ENCODE data around the gene LETM1. TPM values are rescaled to one million over a fixed set of nuclear protein-coding genes. Genes with fewer than 3 reads are reported as not detected.

LETM1 gene
- total RNA-seq, 4 donors from 2014 or later: 93.3 to 151 (median 121) TPM

DNA sequence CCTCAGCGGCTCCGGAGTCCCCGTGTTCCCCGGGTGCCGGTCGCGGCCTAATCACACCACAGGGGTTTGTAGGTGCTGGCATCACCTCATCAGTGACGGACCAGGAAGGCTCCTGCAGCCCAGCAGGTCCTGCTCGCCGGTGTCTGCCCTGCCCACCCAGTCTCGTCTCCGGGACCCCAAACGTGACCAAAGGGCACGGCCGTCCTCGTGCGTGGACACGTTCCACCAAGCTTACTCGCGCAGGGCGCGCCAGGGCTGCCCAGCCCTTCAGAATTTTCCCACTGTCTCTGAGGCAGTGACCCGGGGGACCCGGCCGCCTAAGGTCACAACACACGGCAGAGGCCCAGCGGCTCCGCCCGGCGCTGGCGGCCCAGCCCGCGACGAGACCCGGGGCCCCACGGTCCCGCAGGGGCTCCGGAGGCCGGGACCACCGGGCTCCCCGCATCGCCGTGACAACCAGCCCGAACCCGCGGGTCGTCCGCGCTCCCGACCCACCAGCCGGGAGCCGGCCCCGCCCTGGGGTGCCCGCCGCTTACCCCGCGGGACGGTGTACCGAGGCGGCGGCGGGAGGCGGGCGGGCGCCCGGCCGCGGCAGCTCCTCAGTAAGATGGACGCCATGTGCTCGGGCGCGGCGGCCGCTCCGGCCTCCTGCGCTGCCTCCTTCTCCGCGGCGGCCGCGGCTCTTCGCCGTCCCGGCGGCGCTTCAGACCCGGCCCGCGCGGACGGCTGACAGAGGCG, 454 bp downstream of the LETM1 start:
- TF ChIP-seq POLR2A (IDR thresholded peaks at IDR 0.05): no peak
- TF ChIP-seq, protein P1, sequence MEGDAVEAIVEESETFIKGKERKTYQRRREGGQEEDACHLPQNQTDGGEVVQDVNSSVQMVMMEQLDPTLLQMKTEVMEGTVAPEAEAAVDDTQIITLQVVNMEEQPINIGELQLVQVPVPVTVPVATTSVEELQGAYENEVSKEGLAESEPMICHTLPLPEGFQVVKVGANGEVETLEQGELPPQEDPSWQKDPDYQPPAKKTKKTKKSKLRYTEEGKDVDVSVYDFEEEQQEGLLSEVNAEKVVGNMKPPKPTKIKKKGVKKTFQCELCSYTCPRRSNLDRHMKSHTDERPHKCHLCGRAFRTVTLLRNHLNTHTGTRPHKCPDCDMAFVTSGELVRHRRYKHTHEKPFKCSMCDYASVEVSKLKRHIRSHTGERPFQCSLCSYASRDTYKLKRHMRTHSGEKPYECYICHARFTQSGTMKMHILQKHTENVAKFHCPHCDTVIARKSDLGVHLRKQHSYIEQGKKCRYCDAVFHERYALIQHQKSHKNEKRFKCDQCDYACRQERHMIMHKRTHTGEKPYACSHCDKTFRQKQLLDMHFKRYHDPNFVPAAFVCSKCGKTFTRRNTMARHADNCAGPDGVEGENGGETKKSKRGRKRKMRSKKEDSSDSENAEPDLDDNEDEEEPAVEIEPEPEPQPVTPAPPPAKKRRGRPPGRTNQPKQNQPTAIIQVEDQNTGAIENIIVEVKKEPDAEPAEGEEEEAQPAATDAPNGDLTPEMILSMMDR (IDR thresholded peaks at IDR 0.05): no peak
- Histone ChIP-seq H3K36me3 (no peaks in the 10 kb centered on the region), H3K9me3 (no peaks in the 10 kb centered on the region), H3K27me3 (no peaks in the 10 kb centered on the region), H3K27ac (peak overlapping the region; percentile 80 to 86 (median 82)), H3K4me3 (peak overlapping the region; percentile 90 to 97 (median 94)), H3K4me1 (peaks cover 0 to 50% (median 9%) of the 10 kb centered on the region in 4 donors)
- DNase-seq: peak in 1 of 3 donors; percentile 54

DNA sequence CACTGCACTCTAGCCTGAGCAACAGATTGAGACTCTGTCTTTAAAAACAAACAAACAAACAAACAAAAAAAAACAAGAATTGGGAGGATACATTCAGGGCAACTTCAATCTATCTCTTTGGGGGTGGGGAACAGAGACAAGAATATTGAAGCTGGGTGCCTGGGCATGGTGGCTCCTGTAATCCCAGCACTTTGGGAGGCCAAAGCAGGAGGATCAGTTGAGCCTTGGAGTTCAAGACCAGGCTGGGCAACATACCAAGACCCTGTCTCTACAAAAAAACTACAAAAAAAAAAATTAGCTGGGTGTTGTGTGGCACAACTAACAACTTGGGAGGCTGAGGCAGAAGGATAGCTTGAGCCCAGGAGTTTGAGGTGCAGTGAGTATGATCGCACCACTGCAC, 1.2 kb downstream of the LETM1 start:
- H3K4me1 ChIP-seq: peaks cover 0 to 54% (median 9%) of the 10 kb centered on the region in 4 donors
- no peaks in the 10 kb centered on the region for H3K27me3 ChIP-seq
- DNase-seq: no peak
- peak overlapping the region; percentile 90 to 97 (median 94) for H3K4me3 ChIP-seq
- TF ChIP-seq, protein P1 (IDR thresholded peaks at IDR 0.05): no peak
- no peak for TF ChIP-seq POLR2A (IDR thresholded peaks at IDR 0.05)
- no peaks in the 10 kb centered on the region for H3K36me3 ChIP-seq
- H3K9me3 ChIP-seq: no peaks in the 10 kb centered on the region
- H3K27ac ChIP-seq: peak overlapping the region in 2 of 4 donors; percentile 80 to 86

DNA sequence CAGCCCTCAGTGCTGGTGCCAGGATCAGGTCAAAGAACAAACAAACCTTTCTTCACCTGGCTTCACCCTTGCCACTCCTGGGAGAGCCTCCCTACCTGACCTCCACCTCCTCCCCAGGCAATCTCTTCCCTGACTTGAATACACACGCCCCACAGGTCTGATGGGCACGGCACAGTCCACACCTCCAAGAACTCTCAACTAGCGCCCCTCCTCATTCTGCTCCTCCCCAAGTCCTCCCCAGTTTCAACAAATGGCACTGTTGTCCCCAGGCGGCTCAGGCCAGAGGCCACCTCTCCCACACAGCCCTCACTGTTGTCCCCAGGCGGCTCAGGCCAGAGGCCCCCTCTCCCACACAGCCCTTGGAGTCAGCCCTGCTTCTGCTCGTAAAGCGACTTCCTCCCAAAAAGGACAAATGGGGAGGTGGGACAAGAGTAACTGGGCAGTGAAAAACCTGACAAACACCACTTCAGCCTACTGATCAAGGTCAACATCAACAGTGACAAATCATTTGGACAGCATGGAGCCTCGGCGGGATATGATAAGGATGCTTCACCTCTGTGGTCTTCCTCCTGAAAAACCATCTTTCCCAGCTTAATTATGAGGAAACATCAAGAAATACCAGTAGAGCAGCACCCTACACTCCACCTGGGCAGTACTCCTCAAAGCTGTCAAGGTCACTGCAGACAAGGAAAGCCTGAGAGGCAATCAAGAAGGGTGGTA, 2.9 kb downstream of the LETM1 start:
- H3K4me1 ChIP-seq: peaks cover 0 to 59% (median 9%) of the 10 kb centered on the region in 4 donors
- H3K27me3 ChIP-seq: no peaks in the 10 kb centered on the region
- H3K9me3 ChIP-seq: no peaks in the 10 kb centered on the region
- H3K36me3 ChIP-seq: peaks cover 0 to 4% (median 0%) of the 10 kb centered on the region in 3 donors
- H3K4me3 ChIP-seq: no peak overlapping the region
- peak overlapping the region in 2 of 4 donors; percentile 19 to 57 for H3K27ac ChIP-seq
- DNase-seq: no peak
- TF ChIP-seq, protein P1 (IDR thresholded peaks at IDR 0.05): no peak
- no peak for TF ChIP-seq POLR2A (IDR thresholded peaks at IDR 0.05)

DNA sequence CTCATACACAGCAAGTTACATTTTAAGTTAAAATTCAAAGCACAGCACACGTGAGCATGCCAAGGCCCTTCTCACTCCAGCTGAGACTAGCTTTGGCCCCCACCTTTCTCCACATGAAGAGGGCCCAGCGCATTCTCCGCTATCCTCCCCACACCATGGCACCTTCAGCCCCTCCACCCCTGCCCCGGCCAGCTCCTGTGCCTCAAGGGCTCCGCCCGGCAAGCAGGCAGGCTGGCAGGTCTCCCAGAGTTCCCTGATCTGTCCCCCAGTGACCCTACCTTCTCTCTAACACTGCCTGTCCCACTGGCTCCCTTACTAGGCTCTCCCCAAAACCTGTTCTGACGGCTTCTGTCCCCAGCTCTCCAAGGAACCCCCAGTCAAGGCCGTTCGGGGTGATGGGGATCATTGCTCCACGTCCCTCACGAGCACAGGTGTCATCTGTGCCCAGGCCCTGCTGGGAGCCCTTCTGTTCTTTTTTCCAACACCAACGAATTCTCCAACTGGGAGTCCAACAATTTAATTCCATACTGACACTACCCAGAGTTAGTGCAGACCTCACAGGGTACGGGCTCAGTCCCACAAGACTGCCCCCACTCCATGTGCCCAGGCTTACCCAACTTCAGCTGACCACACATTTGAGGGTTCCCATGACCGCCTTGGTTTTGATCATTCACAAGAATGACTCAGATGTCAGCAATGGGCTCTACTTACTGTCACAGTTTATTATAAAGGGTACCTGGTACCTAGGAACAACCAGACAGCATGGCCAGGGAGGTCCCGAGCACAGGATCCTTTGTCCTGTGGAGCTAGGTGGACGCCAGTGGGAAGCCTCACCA, 4.2 kb downstream of the LETM1 start:
- Histone ChIP-seq H3K27me3 (no peaks in the 10 kb centered on the region), H3K36me3 (peaks cover 0 to 15% (median 0%) of the 10 kb centered on the region in 3 donors), H3K9me3 (no peaks in the 10 kb centered on the region), H3K27ac (peak overlapping the region in 2 of 4 donors; percentile 19 to 57), H3K4me3 (no peak overlapping the region), H3K4me1 (peaks cover 0 to 46% (median 7%) of the 10 kb centered on the region in 4 donors)
- TF ChIP-seq, protein P1 (IDR thresholded peaks at IDR 0.05): no peak
- TF ChIP-seq POLR2A (IDR thresholded peaks at IDR 0.05): no peak
- DNase-seq: no peak

DNA sequence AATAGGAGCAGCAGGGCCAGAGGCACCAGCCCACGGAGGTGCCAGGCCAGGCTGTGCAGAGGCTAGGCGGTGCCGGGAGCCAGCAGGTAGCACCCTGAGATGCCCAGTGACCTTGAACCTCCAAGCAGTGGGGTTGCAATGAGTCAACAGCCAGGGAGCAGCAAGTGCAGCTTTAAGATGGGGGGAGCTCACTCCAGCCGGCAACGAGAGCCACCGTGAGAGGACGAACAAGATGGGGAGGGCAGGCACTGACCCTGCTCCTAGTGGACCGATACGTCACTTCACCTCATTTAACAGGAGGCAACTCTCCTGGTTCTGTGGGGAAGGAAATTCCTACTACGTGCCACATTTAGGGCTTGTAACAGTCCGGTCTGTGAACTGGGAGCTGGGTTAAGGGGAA, 4.8 kb downstream of the LETM1 start:
- H3K27me3 ChIP-seq: no peaks in the 10 kb centered on the region
- TF ChIP-seq POLR2A (IDR thresholded peaks at IDR 0.05): no peak
- TF ChIP-seq, protein P1 (IDR thresholded peaks at IDR 0.05): no peak
- H3K27ac ChIP-seq: no peak overlapping the region
- no peaks in the 10 kb centered on the region for H3K9me3 ChIP-seq
- peaks cover 0 to 43% (median 5%) of the 10 kb centered on the region in 4 donors for H3K4me1 ChIP-seq
- DNase-seq: no peak
- H3K36me3 ChIP-seq: peaks cover 0 to 22% (median 0%) of the 10 kb centered on the region in 3 donors
- no peak overlapping the region for H3K4me3 ChIP-seq
